Measurements from ENCODE around the gene CYSRT1.

Gene CYSRT1

DNA sequence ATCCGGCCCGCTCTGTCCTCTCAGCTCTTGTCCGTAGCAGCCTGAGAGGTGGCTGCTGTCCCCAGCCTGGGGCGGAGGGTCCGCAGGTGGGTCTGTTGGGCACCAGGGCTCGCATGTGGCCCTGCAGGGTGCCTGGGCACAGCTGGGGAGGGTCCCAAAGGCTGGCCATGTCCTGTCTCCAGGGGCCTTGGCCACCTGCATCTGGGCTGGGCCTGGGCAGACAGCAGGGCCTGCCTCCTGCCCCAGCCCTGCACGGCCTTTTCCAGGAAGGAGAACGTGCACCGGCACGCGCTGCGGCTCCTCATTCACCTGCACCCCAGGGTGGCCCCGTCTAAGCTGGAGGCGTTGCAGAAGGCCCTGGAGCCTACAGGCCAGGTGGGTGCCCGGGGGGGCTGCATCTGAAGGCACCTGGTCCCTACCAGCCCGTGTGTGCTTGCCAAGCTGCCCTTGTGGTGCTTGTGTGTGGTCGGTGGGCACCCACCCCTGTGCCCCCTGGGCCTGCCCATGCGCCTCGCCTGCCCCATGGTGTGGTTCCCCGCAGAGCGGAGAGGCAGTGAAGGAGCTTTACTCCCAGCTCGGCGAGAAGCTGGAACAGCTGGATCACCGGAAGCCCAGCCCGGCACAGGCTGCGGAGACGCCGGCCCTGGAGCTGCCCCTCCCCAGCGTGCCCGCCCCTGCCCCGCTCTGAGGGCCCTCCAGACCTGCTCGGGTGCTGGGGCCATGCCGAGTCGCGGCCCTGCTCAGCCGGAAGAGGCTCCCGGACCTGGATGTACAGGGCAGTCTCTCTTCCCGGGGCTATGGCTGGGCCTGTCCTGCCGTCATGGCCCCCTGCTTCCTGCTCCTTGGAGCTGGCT lies 47.5 kb downstream of the CYSRT1 start:
- TF ChIP-seq, protein P1, sequence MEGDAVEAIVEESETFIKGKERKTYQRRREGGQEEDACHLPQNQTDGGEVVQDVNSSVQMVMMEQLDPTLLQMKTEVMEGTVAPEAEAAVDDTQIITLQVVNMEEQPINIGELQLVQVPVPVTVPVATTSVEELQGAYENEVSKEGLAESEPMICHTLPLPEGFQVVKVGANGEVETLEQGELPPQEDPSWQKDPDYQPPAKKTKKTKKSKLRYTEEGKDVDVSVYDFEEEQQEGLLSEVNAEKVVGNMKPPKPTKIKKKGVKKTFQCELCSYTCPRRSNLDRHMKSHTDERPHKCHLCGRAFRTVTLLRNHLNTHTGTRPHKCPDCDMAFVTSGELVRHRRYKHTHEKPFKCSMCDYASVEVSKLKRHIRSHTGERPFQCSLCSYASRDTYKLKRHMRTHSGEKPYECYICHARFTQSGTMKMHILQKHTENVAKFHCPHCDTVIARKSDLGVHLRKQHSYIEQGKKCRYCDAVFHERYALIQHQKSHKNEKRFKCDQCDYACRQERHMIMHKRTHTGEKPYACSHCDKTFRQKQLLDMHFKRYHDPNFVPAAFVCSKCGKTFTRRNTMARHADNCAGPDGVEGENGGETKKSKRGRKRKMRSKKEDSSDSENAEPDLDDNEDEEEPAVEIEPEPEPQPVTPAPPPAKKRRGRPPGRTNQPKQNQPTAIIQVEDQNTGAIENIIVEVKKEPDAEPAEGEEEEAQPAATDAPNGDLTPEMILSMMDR (IDR thresholded peaks at IDR 0.05; ENCODE audit: insufficient read depth, low read depth, low read length, missing control alignments): no peak
- no peak for DNase-seq (ENCODE audit: low read depth)
- no peak overlapping the region for H3K4me3 ChIP-seq (ENCODE audit: low read length)

DNA sequence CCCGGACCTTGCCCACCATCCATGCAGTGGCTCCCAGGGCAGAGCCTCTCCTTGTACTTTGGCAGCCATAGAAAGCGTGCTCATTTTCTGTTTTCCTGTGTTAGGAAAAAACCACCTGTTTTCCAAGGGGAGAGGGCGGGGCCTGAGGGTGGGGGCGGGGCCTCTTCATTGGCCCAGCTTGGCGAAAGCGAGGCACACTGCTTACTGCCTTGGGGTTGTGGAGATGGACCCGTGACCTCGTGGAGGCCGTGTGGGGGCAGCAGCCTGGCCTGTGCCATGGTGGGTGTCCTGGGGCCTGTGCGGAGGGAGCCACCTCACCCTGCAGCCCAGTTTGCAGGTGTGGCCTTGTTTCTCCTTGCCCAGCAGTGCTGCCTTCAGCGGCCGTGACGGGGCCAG lies 48.1 kb downstream of the CYSRT1 start:
- DNase-seq (ENCODE audit: low read depth): no peak
- TF ChIP-seq, protein P1 (IDR thresholded peaks at IDR 0.05; ENCODE audit: insufficient read depth, low read depth, low read length, missing control alignments): no peak
- no peak overlapping the region for H3K4me3 ChIP-seq (ENCODE audit: low read length)

DNA sequence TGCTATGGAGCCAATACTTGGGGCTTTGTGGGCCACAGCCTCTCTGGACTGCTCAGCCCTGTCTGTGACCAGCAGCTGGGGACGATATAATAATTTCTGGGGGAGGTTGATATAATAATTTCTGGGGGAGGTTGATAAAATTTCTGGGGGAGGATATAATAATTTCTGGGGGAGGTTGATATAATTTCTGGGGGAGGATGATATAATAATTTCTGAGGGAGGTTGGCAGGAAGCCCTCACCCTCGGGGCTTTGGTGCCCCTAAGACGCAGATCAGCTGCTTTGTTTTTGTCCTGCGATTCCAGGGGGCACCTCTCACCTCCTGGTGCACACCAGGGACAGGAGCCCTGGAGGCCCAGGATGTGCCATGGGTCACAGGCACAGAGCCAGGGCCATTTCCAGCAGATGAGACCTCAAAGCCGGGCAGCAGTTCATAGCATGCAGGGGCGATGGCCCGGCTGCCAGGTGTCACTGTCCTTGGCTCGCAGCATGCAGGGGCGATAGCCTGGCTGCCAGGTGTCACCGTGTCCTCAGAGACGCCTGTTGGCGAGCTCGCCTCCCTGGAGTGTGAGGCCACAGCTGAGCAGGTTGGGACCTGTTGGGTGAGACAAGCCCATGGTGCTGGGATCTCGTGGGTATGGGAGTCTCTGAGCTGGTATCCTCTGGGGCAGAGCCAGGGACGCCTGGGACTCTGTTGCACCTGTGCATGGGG lies 48.8 kb downstream of the CYSRT1 start:
- DNase-seq (ENCODE audit: low read depth): peak; percentile 84
- no peak overlapping the region for H3K4me3 ChIP-seq (ENCODE audit: low read length)
- TF ChIP-seq, protein P1 (IDR thresholded peaks at IDR 0.05; ENCODE audit: insufficient read depth, low read depth, low read length, missing control alignments): no peak

DNA sequence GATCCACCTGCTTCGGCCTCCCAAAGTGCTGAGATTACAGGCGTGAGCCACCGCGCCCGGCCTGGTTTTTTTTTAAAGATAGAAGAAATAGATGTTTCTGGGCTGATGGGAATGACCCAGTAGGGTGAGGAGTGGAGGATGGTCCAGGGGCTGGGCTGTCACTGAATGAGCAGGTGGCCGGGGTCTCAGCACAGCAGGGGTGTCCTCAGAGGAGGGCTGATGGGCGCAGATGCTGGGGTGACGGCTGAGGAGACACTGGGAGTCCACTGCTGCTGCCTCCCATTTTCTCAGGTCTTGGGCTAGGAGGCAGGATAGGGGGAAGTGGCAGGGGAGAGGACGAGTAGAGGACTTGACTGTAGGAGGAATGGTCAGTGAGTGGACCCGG lies 50.2 kb downstream of the CYSRT1 start:
- TF ChIP-seq, protein P1 (IDR thresholded peaks at IDR 0.05; ENCODE audit: insufficient read depth, low read depth, low read length, missing control alignments): no peak
- no peak for DNase-seq (ENCODE audit: low read depth)
- no peak overlapping the region for H3K4me3 ChIP-seq (ENCODE audit: low read length)

Data from epithelial cell of esophagus (primary cell).